IPS DF 19.7 (cell line): Measurements from ENCODE around the gene ATG16L1.

Experiments used
- DNase-seq: peaks from one replicate; pipeline ENCODE4 v3.0.0-alpha.2; 2013; ENCODE audit warnings: low read depth, low spot score

The ATG16L1 gene

GRCh38 chr2:233290051-233290845 lies 38.8 kb downstream of the ATG16L1 start:
- no peak for DNase-seq

DNA sequence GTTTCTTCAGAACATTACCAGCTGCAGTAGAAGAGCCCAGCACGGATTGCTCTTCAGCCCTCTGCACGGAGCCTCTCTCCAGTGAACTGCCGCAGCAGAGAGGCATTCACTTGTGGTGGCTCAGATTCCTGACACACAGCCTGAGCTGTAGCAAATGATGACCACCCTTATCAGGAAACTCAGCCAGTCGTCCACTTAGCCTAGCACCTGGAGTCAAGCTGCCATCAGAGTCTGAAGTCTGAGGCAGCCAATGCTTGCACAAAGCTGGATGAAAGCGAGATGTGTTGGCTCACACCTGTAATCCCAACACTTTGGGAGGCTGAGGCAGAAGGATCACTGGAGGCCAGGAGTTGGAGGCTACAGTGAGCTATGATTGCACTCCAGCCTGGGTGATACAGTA lies 44.4 kb downstream of the ATG16L1 start:
- DNase-seq = no peak

GRCh38 chr2:233297076-233297475 lies 45.6 kb downstream of the ATG16L1 start:
- no peak for DNase-seq

DNA sequence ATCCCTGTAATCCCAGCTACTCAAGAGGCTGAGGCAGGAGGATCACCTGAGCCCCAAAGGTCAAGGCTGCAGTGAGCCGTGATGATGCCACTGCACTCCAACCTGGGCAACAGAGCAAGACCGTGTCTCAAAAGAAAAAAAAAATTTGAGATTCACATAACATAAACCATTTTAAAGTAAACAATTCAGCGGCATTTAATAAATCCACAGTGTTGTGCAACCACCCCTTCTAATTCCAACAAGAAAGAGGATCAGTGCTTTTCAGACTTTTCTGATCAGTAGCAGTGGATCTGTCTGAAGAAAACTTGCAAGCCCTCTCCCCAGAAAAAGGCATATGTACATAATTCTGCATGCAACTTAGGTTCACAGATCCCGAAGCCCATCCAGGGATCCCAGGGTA lies 48.9 kb downstream of the ATG16L1 start:
- no peak for DNase-seq

DNA sequence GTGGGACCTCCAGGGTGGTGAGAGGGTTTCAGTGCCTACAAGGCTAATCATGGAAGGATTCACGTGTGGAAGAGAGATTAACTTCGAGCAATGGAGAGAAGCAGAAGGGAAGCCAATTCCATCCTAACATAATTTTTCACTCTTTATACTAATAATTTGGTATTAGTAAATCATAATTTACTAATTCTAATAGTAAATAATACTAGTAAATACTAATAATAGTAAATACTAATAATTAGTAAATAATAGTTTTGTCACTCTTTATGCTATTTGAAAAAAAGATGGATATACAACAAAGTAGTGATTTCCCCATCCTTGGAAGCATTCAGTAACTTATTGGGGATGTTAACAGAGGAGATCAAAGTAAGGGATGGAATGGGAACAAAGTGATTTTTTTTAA lies 49.8 kb downstream of the ATG16L1 start:
- no peak for DNase-seq

- DNase-seq = no peak
These were observed 50.3 kb downstream of the ATG16L1 start for GRCh38 chr2:233301811-233302210.

- DNase-seq = no peak
These were observed 51.8 kb downstream of the ATG16L1 start for GRCh38 chr2:233303252-233303651.

DNA sequence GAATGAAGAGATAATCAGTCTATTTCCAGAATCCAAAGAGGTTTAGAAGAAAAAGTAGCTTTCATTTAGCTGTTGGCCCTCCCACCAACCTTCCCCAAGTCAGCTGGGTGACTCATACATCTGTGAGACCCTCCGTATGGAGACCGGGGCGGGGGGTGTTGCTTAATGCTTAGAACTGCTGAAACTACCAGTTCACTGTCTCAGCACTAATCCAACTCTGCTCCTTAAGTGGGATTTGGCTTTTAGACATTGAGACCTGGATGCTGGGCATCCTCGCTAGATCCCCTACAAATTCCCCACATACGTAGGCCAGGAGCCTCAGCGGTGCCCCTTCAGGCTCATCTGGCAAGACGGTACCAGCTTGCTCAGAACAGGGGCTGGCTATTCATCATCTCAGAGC lies 56.1 kb downstream of the ATG16L1 start, which contains the start of gene SAG:
SAG (plus strand) TSS at position 252 of the 400 bp plus-strand sequence. CDS start 1,374 bp downstream, outside the sequence.
- no peak for DNase-seq

- no peak for DNase-seq
These were observed 59.9 kb downstream of the ATG16L1 start for GRCh38 chr2:233311241-233311926.

GRCh38 chr2:233312874-233313273 lies 61.4 kb downstream of the ATG16L1 start:
- no peak for DNase-seq

GRCh38 chr2:233314180-233314925 lies 62.9 kb downstream of the ATG16L1 start:
- DNase-seq = no peak

GRCh38 chr2:233317196-233317943 lies 65.9 kb downstream of the ATG16L1 start:
- DNase-seq = no peak

GRCh38 chr2:233319256-233319655 lies 67.8 kb downstream of the ATG16L1 start:
- DNase-seq = no peak

DNA sequence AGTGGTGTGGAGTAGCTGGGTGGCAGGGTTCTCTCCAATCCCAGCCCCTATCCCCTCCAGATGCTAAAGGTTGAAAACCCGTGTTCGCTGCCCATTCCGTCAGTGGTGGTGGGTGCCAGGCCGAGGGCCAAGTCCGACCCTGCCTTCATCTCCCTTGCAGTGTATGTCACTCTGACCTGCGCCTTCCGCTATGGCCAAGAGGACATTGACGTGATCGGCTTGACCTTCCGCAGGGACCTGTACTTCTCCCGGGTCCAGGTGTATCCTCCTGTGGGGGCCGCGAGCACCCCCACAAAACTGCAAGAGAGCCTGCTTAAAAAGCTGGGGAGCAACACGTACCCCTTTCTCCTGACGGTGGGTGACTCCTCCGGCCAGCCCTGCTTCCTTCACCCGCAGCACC lies 69.0 kb downstream of the ATG16L1 start:
- DNase-seq = no peak

DNA sequence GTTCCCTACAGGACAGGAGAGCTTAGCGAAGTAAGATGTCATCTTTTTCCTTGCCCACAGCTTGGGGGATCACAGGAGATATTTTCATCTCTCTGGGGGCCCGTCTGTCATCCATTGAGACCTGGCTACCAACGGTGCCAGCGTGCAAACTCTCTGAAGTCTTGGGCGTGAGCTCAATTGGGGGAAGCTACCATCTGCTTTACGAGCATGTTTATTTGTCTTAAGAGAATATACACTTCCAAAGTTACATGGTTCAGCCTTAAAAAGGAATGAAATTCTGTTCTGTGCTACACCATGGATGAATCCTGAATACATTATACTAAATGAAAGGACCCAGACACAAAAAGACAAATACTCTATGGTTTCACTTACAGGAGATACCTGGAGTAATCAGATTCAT lies 69.7 kb downstream of the ATG16L1 start:
- DNase-seq = no peak

- no peak for DNase-seq
These were observed 72.4 kb downstream of the ATG16L1 start for GRCh38 chr2:233323851-233324250.

DNA sequence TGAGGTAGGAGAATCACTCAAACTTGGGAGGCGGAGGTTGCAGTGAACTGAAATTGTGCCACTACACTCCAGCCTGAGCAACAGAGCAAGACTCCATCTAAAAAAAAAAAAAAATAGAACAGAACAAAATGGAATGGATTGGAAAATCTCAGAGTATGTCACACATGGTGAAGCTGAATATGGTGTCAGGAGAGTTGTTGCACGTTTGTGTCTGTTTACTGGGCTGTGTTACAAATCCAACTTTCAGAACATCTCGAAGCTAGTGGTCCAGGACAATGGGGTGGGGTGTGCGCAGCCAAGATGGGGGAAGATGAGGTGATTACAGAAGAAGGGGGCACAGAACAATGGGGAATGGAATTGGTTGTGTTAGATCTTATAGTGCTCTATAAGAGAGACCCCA lies 73.8 kb downstream of the ATG16L1 start:
- no peak for DNase-seq

GRCh38 chr2:233325814-233326213 lies 74.3 kb downstream of the ATG16L1 start:
- no peak for DNase-seq

DNA sequence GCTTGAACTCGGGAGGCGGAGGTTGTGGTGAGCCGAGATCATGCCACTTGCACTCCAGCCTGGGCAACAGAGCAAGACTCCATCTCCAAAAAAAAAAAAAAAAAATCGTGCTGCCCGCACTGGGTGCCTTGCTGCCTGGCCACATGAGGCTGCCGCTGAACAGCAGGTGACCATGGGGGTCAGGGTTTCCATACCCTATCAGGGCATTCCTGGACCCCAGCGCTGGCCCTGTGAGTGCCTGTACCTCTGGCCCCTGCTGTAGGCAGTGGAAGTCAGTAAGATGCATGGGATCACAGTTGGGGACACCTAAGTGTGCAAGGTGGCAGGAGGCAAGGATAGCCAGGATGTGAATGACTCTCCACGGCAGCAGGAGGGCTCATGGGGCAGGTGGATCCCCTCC lies 75.0 kb downstream of the ATG16L1 start:
- no peak for DNase-seq

DNA sequence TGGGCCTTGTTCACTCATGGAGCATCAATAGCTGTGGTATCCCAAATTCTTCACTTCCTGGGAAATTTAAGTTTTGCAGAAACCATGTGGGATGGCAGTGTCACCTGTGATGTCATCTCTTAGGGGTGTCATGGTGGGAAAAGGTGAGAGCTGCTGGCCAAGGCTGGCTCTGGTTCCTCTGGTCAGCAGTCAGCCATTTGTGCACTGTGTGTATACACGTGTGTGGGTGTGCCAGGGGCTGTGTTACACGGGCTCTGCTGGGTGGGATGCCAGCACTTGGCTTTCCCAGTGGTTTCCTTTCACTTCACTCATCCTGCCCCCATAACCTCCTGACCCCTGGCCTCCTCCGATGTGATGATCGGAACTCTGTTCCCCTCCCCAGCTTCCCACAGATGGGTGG lies 77.4 kb downstream of the ATG16L1 start:
- DNase-seq = no peak

- DNase-seq = no peak
These were observed 78.1 kb downstream of the ATG16L1 start for GRCh38 chr2:233329489-233330135.
